ENCODE measurements around the gene SRXN1.

SRXN1 gene

DNA sequence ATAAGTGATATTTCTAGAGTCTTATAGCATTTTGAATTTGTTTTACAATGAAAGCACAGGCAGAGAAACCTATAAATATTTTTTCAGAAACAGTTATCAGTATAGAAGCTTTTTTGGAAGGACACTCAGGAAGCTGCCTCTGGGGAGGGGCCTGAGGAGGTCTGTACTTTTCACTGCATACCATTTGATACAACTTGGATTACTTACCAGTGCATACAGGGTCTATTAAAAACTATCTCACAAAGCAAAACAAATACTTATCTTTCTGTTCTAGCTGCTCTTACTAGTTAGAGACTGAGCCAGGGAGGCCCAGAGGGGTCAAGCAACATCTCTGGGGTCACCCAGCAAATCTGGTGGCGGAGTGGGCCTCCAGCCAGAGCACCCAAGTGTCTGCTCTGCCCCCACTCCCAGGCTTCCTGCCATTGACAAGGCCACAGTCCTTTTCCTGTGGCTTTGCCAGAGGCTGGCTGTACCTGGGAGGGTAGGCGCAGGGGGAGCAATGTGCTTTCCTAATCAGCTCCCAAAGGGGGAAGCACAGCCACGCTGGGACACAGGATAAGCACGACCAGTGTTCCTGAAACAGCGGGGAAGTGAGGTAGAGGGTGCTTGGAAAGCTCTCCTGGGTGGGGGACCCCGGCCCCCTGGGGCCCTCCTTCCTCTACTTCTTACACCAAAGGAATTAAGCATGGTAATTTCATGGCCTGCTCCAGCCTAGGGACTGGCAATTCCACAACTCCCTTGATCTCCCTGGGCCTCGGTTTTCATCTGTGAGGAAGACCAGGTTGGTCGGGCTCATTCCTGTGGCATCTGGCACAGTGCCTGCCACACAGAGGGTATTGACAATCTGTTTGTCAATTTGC, 50.7 kb downstream of the SRXN1 start:
- no peak for DNase-seq

GRCh38 chr20:600736-601135, 52.3 kb downstream of the SRXN1 start:
- no peak for DNase-seq

DNA sequence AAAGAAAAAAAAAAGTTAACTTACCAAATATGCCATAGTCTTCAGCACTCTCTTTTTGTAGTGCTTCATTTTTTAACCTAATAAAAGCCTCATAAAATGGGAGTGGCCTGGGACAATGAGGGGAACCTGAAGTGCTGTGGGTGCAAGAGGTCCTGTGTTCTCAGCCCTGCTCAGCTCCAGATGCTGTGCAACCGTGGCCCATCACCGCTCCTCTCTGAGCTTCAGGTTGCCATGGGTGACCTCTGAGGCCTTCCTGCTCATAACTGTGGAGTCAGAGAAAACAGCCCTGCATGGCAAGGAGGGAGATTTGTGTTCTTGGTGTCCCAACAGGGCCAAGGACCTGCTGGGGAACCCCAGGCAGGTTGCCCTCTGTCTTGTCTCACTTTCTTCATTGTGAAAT, 52.9 kb downstream of the SRXN1 start:
- DNase-seq, result no peak

GRCh38 chr20:598133-598850, 54.7 kb downstream of the SRXN1 start:
- no peak for DNase-seq

GRCh38 chr20:597560-597959, 55.4 kb downstream of the SRXN1 start:
- no peak for DNase-seq
